Measurements from ENCODE around the gene PRL. TPM values are rescaled to one million over a fixed set of nuclear protein-coding genes. Genes with fewer than 3 reads are reported as not detected.

The PRL gene
- total RNA-seq, 1 donor from 2014 or later, result not detected

DNA sequence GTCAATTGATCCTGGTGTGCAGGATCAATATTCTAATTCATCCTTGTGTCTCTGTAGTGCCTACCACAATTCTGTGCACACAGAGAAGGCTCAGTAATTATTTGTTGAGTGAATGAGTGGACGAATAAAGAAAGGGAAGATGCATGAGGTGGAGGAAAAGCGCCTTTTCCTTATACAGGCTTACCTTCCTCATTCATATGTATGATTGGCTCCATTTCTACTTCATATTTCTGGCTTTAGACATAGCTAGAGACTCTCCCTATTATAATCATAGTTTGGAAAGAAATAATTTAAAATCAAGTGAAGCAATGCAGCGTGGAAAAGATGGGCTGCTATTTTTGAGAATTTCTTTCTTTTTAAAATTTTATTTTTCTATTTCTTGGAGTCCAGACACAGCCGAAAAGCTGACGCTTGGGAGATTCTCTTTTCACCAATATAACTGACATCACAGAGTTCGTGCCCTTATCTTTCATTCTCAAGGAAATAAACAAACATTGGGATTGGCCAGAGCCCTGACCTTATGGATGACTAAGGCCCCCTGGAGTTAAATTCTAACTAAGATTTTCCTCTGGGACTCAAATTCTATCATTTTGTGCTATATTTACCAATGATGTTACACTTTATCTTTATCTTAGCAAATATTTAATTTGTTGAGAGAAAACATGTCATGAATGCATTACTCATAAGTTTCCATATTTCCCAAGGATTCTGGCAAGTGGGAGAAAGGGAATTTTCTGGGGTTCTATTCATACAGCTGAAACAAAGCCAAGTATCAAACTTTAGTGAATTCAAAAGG is 48.1 kb downstream of the PRL start:
- Histone ChIP-seq H3K27me3 (no peaks in the 10 kb centered on the region), H3K27ac (no peak overlapping the region), H3K4me3 (no peak overlapping the region), H3K4me1 (peaks cover 14% of the 10 kb centered on the region), H3K36me3 (no peaks in the 10 kb centered on the region), H3K9me3 (no peaks in the 10 kb centered on the region)
- DNase-seq (ENCODE audit: extremely low spot score in 2 of 2), result no peak
- TF ChIP-seq CTCF (IDR thresholded peaks at IDR 0.05) (no peak), POLR2A (IDR thresholded peaks at IDR 0.05) (no peak), POLR2AphosphoS5 (IDR thresholded peaks at IDR 0.05; ENCODE audit: insufficient read depth in 1 of 2, low read depth in 1 of 2) (no peak)
- intact Hi-C loops (cut with DNase I), result no loop called here

- intact Hi-C loops (cut with DNase I), result no loop called here
- TF ChIP-seq POLR2A (IDR thresholded peaks at IDR 0.05) (no peak), POLR2AphosphoS5 (IDR thresholded peaks at IDR 0.05; ENCODE audit: insufficient read depth in 1 of 2, low read depth in 1 of 2) (no peak), CTCF (IDR thresholded peaks at IDR 0.05) (no peak)
- peaks cover 14% of the 10 kb centered on the region for H3K4me1 ChIP-seq
- no peaks in the 10 kb centered on the region for H3K9me3 ChIP-seq
- no peaks in the 10 kb centered on the region for H3K36me3 ChIP-seq
- no peak overlapping the region for H3K27ac ChIP-seq
- H3K27me3 ChIP-seq, result no peaks in the 10 kb centered on the region
- DNase-seq (ENCODE audit: extremely low spot score in 2 of 2), result no peak
- H3K4me3 ChIP-seq, result no peak overlapping the region
Measured at GRCh38 chr6:22247916-22248482, 48.8 kb downstream of the PRL start.

DNA sequence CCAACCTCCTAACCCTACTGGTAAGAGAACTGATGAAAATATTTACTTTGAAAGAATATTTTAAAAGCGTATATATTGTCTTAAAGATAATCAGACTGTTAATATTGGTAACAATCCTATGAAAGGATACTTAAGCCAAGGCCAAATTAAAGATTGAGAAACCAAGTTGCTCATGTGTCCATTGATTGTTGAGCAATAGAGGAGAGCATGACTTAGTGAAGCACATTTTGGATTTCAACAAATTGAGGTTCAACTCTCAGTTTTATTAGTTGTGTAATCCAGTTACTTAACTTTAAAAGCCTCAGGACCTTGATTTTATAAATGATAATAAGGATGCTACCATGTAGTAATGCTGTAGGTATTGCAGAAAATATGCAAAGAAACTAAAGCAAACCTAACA is 56.8 kb downstream of the PRL start:
- intact Hi-C loops (cut with DNase I), result no loop called here
- Histone ChIP-seq H3K9me3 (no peaks in the 10 kb centered on the region), H3K27ac (no peak overlapping the region), H3K36me3 (no peaks in the 10 kb centered on the region), H3K4me3 (no peak overlapping the region), H3K27me3 (no peaks in the 10 kb centered on the region), H3K4me1 (no peaks in the 10 kb centered on the region)
- no peak for DNase-seq (ENCODE audit: extremely low spot score in 2 of 2)
- no peak for TF ChIP-seq POLR2AphosphoS5 (IDR thresholded peaks at IDR 0.05; ENCODE audit: insufficient read depth in 1 of 2, low read depth in 1 of 2)
- no peak for TF ChIP-seq POLR2A (IDR thresholded peaks at IDR 0.05)
- TF ChIP-seq CTCF (IDR thresholded peaks at IDR 0.05), result no peak

DNA sequence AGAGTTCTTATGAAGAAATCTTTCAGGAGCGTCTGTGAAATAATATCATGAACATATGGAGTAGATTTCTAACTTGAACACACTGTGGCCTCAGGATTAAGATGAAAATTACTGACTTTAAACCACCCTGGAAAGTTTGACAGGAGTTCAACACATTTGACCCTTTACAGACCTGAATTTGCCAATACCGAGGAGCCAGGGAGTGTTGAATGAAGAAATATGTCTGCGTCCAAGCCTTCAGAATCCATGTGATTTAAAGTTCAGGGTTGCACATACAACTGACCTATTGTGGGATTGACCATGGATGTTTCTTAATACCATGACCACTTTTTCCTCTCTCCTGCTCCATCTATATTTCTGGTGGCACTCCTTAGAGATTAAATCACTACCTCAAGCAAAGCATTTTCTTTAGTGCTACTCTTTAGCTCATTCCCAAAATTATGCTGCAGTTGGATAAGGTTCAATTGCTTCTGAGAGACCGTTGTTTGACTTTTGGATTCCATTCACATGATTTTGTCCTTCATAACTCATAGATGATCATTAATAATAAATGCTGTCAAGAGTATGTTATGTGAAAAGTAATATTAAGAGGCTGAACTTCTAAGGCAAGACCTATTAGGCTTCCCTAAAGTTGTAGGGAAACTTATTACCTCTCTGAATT is 57.4 kb downstream of the PRL start:
- Histone ChIP-seq H3K27ac (no peak overlapping the region), H3K27me3 (no peaks in the 10 kb centered on the region), H3K9me3 (no peaks in the 10 kb centered on the region), H3K4me3 (no peak overlapping the region), H3K36me3 (no peaks in the 10 kb centered on the region), H3K4me1 (no peaks in the 10 kb centered on the region)
- intact Hi-C loops (cut with DNase I), result no loop called here
- no peak for TF ChIP-seq CTCF (IDR thresholded peaks at IDR 0.05)
- TF ChIP-seq POLR2AphosphoS5 (IDR thresholded peaks at IDR 0.05; ENCODE audit: insufficient read depth in 1 of 2, low read depth in 1 of 2), result no peak
- no peak for TF ChIP-seq POLR2A (IDR thresholded peaks at IDR 0.05)
- no peak for DNase-seq (ENCODE audit: extremely low spot score in 2 of 2)

DNA sequence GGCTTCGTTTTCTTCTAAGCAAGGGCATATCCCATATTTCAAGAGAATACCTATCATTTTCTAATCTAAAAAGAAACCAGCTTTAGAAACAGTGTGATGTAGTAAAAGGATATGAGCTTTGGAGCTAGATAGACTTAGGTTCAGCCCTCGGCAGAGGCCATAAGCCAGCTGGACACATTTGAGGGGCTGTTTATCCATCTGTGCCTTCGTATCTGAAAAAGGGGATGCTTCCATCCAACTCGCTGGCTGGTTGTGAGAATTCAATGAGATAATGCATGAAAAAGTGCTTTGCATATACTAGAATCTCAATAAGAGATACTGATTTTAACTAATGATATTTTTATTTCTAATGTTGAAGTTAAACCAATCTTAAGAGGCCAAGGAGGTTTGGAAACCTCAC is 58.0 kb downstream of the PRL start:
- H3K36me3 ChIP-seq, result no peaks in the 10 kb centered on the region
- intact Hi-C loops (cut with DNase I), result no loop called here

More for the DNA sequence above, 58.0 kb downstream of the PRL start:
- Histone ChIP-seq H3K4me1 (no peaks in the 10 kb centered on the region), H3K27ac (no peak overlapping the region), H3K9me3 (no peaks in the 10 kb centered on the region), H3K4me3 (no peak overlapping the region), H3K27me3 (no peaks in the 10 kb centered on the region)
- TF ChIP-seq CTCF (IDR thresholded peaks at IDR 0.05) (no peak), POLR2AphosphoS5 (IDR thresholded peaks at IDR 0.05; ENCODE audit: insufficient read depth in 1 of 2, low read depth in 1 of 2) (no peak), POLR2A (IDR thresholded peaks at IDR 0.05) (no peak)
- DNase-seq (ENCODE audit: extremely low spot score in 2 of 2), result no peak
